IPS DF 6.9 (cell line): Measurements from ENCODE around the gene PPP2R2D.
"Not testable (repeated sequence)": the region's sequence is repeated elsewhere in the genome, so short reads cannot be mapped to it uniquely, and the experiment has no call there.

Experiments used
- DNase-seq: peaks from one replicate; pipeline ENCODE4 v3.0.0-alpha.2; 2013; ENCODE audit warnings: low read depth, low spot score
- H3K27ac ChIP-seq: one replicate; pipeline ENCODE4 v1.5.1; 2013; ENCODE audit warnings: low read length, control low read depth
- H3K27me3 ChIP-seq: 2 replicates; pipeline ENCODE4 v1.6.1; 2013; ENCODE audit warnings: mild to moderate bottlenecking, low read length; ENCODE audit not compliant: control insufficient read depth, insufficient read depth
- H3K36me3 ChIP-seq: 2 replicates; pipeline ENCODE4 v1.6.1; 2013; ENCODE audit warnings: low read length; ENCODE audit not compliant: control insufficient read depth, insufficient read depth
- H3K4me1 ChIP-seq: 2 replicates; pipeline ENCODE4 v1.6.1; 2013; ENCODE audit warnings: low read length; ENCODE audit not compliant: control insufficient read depth, insufficient read depth
- H3K4me3 ChIP-seq: 2 replicates; pipeline ENCODE4 v1.5.1; 2013; ENCODE audit warnings: mild to moderate bottlenecking, low read length
- H3K9me3 ChIP-seq: 2 replicates; pipeline ENCODE4 v1.6.1; 2013; ENCODE audit warnings: low read length, inconsistent platforms; ENCODE audit not compliant: control insufficient read depth, insufficient read depth
- WGBS: extraction: QIAGEN DNeasy Blood & Tissue Kit; methylation state at CpG from one replicate; pipeline ENCODE4 v1.1.7; 2013; ENCODE audit warnings: mixed read lengths, missing lambda C conversion rate; ENCODE audit not compliant: insufficient read length, insufficient coverage; 5-methylcytosine and 5-hydroxymethylcytosine counted together

The PPP2R2D gene

DNA sequence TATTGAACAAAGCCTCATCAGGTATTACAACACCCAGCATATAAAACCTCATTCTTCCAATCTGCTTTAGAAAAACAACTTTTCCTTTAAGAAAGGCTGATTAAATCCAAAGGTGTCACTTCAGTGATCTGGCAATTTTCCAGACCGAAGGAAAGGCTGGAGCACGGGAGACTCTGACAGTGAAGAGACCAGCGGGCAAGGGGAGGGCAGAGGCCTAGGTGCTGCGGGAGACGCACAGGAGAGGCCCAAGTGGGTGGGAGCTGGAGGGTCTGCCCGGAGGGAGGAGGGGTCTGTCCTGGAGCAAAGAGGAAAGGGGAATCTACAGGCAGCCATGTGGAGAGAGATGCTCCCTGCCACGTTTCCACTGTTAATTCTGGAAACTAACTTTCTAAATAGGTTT, 24.3 kb upstream of the PPP2R2D start:
- H3K36me3 ChIP-seq: no peaks in the 10 kb centered on the region
- H3K9me3 ChIP-seq: no peaks in the 10 kb centered on the region; the same call in 1 of the 2 replicates
- no CpG with 5 or more reads among the region's 7 CpGs for WGBS
- no peaks in the 10 kb centered on the region for H3K27me3 ChIP-seq
- no peaks in the 10 kb centered on the region for H3K4me1 ChIP-seq
- no peak for DNase-seq
- no peak overlapping the region for H3K27ac ChIP-seq
- no peak overlapping the region for H3K4me3 ChIP-seq

DNA sequence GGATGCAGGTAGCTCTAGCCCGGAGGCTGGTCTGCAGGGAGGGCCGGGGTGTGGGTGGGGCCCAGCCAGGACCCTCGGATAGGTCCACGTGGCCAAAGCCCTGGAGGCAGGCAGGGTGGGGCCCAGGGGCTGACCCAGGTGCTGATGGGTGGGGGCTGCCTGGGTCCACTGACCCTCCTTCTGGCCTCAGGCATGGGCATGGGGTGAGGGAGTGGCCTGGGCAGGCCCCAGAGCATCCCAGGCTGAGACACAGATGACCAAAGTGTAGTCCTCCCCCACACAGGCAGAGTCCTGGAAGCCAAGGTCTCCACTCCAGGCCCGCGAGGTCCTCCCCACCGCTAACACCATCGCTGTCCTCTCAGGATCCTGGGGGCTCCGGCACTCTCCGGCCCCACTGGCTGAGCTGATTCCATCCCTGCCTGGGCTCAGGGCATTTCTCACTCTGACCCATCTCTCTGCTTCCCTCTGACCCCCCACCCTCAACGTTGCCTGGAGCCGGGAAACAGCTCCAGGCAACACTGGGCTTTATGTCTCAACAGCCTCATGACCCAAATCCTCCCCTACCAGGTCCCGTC, 20.7 kb upstream of the PPP2R2D start:
- 0 out of 2 replicates have a peak, but pooled peaks cover under 1% of the 10 kb centered on the region for H3K4me1 ChIP-seq
- H3K4me3 ChIP-seq: no peak overlapping the region
- no peaks in the 10 kb centered on the region for H3K27me3 ChIP-seq
- no peak for DNase-seq
- no peaks in the 10 kb centered on the region for H3K36me3 ChIP-seq
- no peaks in the 10 kb centered on the region; the same call in 1 of the 2 replicates for H3K9me3 ChIP-seq
- H3K27ac ChIP-seq: no peak overlapping the region
- WGBS: no CpG with 5 or more reads among the region's 13 CpGs

DNA sequence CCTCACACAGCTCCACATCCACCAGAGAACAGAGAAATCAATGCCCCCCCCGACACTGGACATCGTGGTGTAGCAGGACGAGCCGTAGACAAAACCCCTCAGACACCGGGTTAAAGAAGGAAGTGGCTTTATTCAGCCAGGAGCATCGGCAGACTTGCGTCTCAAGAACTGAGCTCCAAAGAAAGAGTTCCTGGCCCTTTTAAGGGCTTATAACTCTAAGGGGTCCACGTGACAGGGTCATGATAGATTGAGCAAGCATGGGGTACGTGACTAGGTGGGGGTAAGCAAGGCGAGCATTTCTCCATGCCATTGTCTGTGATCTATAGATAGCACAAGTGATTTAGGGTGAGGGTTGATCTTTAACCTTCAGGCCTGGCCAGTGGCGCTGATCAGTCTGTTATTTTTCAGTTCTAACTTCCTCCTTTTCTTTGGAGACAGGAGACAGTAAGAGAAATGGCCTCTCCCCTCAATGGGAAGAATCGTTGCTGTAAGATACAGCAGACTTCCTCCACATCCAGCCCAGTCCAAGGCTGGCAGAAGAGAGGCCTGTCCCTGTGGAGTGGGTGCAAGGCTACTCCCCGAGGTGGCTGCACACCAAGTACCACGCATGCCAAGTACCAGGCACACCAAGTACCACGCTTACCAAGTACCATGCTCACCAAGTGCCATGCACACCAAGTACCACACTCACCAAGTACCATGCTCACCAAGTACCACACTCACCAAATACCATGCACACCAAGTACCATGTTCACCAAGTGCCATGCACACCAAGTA, 19.5 kb upstream of the PPP2R2D start:
- whole genome bisulfite sequencing: no CpG with 5 or more reads among the region's 15 CpGs
- H3K36me3 ChIP-seq: no peaks in the 10 kb centered on the region
- peaks cover 2% of the 10 kb centered on the region; the same call in 1 of the 2 replicates for H3K4me1 ChIP-seq

DNA sequence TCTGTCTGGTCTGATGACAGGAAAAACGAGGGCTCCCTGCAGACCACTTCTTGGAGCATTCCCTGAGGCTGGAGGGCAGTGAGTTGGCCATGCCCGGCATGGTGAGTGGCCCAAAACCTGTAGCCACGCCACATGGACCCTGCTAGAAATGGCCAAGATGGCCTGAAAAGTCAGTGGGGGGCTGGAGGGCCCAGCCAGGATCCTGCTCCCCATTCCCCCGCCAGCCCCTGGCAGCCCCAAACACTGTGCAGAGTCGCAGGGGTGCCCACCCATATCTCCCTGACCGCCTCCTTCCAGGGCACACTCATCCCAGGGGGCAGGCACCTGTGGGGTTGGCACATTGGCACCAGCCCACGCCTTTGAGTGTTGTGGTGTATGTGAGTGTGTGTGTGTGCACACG, 18.7 kb upstream of the PPP2R2D start:
- H3K27ac ChIP-seq: no peak overlapping the region
- no peak for DNase-seq
- no CpG with 5 or more reads among the region's 8 CpGs for WGBS
- H3K9me3 ChIP-seq: no peaks in the 10 kb centered on the region; the same call in 1 of the 2 replicates
- H3K4me3 ChIP-seq: no peak overlapping the region
- H3K36me3 ChIP-seq: no peaks in the 10 kb centered on the region
- peaks cover 2% of the 10 kb centered on the region; the same call in 1 of the 2 replicates for H3K4me1 ChIP-seq
- H3K27me3 ChIP-seq: no peaks in the 10 kb centered on the region

More for the DNA sequence above, 19.5 kb upstream of the PPP2R2D start:
- Histone ChIP-seq H3K4me3 (no peak overlapping the region), H3K9me3 (no peaks in the 10 kb centered on the region; the same call in 1 of the 2 replicates), H3K27ac (no peak overlapping the region), H3K27me3 (no peaks in the 10 kb centered on the region)
- DNase-seq: no peak

DNA sequence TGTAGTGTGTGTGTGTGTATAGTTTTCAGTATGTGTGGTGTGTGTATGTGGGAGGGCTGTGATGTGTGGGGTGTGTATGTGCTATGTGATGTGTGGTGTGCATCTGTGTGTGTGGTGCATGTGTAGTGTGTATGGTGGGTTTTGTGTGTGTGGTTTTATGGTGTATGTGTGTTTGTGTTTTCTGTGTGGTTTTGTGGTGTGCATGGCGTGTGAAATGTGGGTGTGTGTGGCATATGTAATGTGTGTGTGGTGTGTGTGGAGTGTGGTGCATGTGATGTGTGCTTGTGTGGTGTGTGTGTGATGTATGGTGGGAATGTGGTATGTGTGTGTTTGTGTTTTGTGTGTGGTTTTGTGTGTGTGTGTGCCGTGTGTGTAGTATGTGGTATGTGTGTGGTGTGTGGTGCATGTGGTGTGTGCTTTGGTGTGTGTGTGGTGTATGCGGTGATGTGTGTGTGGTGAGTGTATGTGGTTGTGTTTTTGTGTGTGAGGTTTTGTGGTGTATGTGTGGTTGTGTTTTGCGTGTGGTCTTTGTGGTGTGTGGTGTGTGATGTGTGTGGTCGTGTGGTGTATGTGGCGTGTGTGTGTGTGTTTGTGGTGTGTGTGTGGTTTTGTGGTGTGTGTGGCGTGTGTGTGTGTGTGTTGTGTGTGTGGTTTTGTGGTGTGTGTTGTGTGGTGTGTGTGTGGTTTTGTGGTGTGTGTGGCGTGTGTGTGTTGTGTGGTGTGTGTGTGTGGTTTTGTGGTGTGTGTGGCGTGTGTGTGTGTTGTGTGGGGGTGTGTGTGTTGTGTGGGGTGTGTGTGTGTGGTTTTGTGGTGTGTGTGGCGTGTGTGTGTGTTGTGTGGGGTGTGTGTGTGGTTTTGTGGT, 18.0 kb upstream of the PPP2R2D start:
- Histone ChIP-seq H3K27ac (no peak overlapping the region), H3K4me1 (peaks cover 2% of the 10 kb centered on the region; the same call in 1 of the 2 replicates), H3K9me3 (no peaks in the 10 kb centered on the region; the same call in 1 of the 2 replicates), H3K27me3 (no peaks in the 10 kb centered on the region), H3K4me3 (no peak overlapping the region), H3K36me3 (no peaks in the 10 kb centered on the region)
- 100% methylated on average over 10 of the region's 10 CpGs for WGBS
- no peak for DNase-seq

DNA sequence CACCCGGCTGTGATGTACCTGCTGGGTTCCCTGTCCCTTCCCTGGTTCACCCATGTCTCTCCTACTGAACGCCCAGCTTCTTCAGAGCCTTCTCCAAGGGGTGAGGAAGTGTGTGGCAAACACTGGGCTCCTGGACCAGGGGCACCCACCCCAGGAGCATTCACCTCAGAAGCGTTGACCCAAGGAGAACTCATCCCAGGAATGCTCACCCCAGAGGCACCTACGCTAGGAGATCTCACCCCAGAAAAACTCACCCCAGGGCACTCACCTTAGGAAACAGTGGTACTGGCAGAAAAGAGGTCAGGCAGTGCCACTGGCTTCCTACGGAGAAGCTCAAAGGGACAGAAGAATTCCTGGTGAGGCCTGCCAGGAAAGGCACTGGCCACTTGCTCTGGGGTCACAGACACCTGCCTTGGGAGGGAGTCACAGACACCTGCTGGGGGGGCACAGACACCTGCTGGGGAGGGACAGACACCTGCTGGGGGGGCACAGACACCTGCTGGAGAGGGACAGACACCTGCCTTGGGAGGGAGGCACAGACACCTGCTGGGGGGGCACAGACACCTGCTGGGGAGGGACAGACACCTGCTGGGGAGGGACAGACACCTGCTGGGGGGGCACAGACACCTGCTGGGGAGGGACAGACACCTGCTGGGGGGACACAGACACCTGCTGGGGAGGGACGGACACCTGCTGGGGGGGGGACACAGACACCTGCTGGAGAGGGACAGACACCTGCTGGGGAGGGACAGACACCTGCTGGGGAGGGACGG, 17.0 kb upstream of the PPP2R2D start:
- WGBS: no CpG with 5 or more reads among the region's 7 CpGs

DNA sequence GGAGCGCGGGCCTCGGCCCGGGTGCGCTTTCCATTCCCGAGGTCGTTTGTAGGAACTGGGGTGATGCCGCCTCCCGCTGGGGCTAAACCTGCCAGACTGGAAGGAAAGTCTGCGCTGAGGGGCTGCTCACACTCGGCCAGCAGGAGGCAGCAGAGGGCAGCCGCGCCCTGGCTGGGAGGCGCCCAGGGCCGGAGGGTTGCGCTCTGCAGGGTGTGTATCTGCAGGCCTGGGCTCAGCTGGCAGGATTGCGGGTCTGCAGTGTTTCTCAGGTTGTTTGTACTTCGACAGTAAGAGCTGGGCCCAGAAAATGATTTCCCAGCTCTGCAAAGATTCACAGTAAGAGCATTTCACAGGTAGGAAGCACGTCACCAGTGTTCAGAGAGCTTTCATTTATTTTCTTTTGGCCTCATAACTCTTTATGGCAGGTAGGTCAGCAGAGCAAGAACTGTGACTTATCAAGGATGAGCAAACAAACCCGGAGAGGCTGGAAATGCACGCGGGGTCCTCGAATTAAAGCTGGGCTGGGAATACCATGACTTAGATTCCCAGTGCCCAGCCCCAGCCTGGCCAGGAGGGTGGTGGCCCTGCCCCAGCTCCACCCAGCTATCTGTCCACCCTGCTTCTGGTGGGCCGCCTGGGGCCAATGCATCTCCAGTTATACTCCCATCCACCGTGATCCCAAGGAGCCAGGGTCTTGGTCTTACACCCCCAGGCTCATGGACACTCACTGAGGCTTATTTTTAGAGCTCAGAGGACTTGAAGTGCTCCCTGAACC, 15.2 kb upstream of the PPP2R2D start:
- Histone ChIP-seq H3K36me3 (no peaks in the 10 kb centered on the region), H3K4me3 (no peak overlapping the region), H3K27me3 (no peaks in the 10 kb centered on the region), H3K4me1 (peaks cover 2% of the 10 kb centered on the region; the same call in 1 of the 2 replicates), H3K27ac (no peak overlapping the region), H3K9me3 (no peaks in the 10 kb centered on the region; the same call in 1 of the 2 replicates)
- DNase-seq: peak; percentile 63
- no CpG with 5 or more reads among the region's 25 CpGs for WGBS

More for the DNA sequence above, 17.0 kb upstream of the PPP2R2D start:
- DNase-seq, H3K36me3 ChIP-seq, H3K9me3 ChIP-seq, H3K4me1 ChIP-seq, H3K4me3 ChIP-seq, H3K27ac ChIP-seq, H3K27me3 ChIP-seq: not testable (repeated sequence)

DNA sequence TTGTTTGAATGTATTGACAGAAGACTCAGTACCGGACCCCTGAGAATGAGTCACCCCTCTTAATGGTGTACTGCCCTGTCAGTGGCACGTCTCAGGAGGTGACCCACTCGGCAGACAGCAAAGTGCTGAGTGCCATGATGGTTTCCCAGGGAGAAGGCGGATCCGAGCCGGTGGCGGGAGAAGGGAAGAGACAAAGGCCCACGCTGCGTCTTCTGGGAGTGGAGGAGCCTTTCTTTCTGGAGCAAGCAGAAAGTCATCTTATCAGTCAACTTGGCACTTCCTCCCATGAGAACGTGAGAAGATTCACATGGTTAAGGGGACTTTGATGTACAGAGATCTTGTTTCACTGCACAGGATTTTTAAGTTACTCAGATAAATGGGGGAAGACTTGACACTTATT, 14.6 kb upstream of the PPP2R2D start:
- no peaks in the 10 kb centered on the region for H3K36me3 ChIP-seq
- no peak overlapping the region for H3K4me3 ChIP-seq
- DNase-seq: no peak
- H3K27ac ChIP-seq: no peak overlapping the region
- no CpG with 5 or more reads among the region's 10 CpGs for WGBS
- H3K4me1 ChIP-seq: peaks cover 2% of the 10 kb centered on the region; the same call in 1 of the 2 replicates
- H3K9me3 ChIP-seq: no peaks in the 10 kb centered on the region; the same call in 1 of the 2 replicates
- H3K27me3 ChIP-seq: no peaks in the 10 kb centered on the region

DNA sequence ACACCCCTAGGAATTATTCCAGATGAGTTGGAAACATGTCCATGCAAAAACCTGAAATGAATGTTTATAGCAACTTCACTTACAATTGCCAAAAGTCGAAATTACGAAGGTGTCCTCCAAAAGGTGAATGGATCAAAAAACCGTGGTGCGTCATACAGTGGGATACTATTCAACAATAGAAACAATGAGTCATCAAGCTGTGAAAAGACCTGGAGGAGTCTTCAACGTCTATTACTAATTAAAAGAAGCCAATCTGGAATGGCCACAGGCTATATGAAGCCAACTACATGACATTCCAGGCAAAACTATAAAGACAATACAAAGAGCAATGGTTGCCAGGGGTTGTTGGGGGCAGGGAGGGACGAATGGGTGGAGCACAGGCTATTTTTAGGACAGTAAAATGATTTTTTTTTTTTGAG, 12.6 kb upstream of the PPP2R2D start:
- no peak overlapping the region for H3K27ac ChIP-seq
- peaks cover 2% of the 10 kb centered on the region; the same call in 1 of the 2 replicates for H3K4me1 ChIP-seq
- no peaks in the 10 kb centered on the region for H3K9me3 ChIP-seq
- no peaks in the 10 kb centered on the region for H3K27me3 ChIP-seq
- H3K4me3 ChIP-seq: no peak overlapping the region
- no peak for DNase-seq
- no peaks in the 10 kb centered on the region for H3K36me3 ChIP-seq
- no CpG with 5 or more reads among the region's 6 CpGs for WGBS
